ENCODE measurements around the gene MYO18B. TPM values are rescaled to one million over a fixed set of nuclear protein-coding genes. Genes with fewer than 3 reads are reported as not detected.

The MYO18B gene
- total and polyA plus RNA-seq, 2 donors (not counting 1 experiment from before 2014, with no cell fraction given): 0.15 TPM; not detected in 1

- Histone ChIP-seq H3K4me3 (ENCODE audit: control extremely low read depth in 1 of 5, extremely low read depth in 1 of 5, insufficient read depth in 1 of 5, low read depth in 2 of 5, low read length in 4 of 5) (no peak overlapping the region), H4K20me1 (ENCODE audit: control insufficient read depth, insufficient read depth, low read length, poor library complexity, severe bottlenecking) (no peaks in the 10 kb centered on the region), H3K27ac (ENCODE audit: low read length in 2 of 2) (no peak overlapping the region), H3K9ac (ENCODE audit: low read length) (no peak overlapping the region), H3K9me3 (ENCODE audit: control extremely low read depth in 1 of 3, control insufficient read depth in 2 of 3, insufficient read depth in 1 of 3, low read length in 2 of 3) (no peaks in the 10 kb centered on the region), H3K36me3 (replicated peaks in 1 of 2; ENCODE audit: control extremely low read depth in 1 of 2, control insufficient read depth in 1 of 2, extremely low read depth in 1 of 2, insufficient read depth in 2 of 2, low read length in 1 of 2) (no peaks in the 10 kb centered on the region), H3K79me2 (ENCODE audit: control insufficient read depth, insufficient read depth, low read length) (no peaks in the 10 kb centered on the region), H3K27me3 (replicated peaks in 1 of 4; ENCODE audit: control extremely low read depth in 1 of 4, control insufficient read depth in 3 of 4, insufficient read depth in 4 of 4, low read length in 3 of 4) (peaks cover 0 to 8% (median 4%) of the 10 kb centered on the region in 4 experiments), H2AFZ (ENCODE audit: insufficient read depth, low read depth, low read length, poor library complexity, severe bottlenecking) (no peak overlapping the region), H3K4me1 (ENCODE audit: control insufficient read depth in 2 of 2, insufficient read depth in 2 of 2, low read length in 2 of 2) (peaks cover 0 to 3% of the 10 kb centered on the region in 2 donors), H3K4me2 (replicated peaks; ENCODE audit: low read depth, low read length, poor library complexity, severe bottlenecking) (peak overlapping the region; percentile 22)
- no CpG with 5 or more reads among the region's 9 CpGs for WGBS (ENCODE audit: insufficient coverage)
- POLR2A ChIA-PET: no interaction called here
- Mint-ChIP-seq H3K27me3 (peaks cover 25% of the 10 kb centered on the region), H3K27ac (no peak overlapping the region), H3K9me3 (ENCODE audit: insufficient read depth) (no peaks in the 10 kb centered on the region), H3K4me1 (peaks cover 4% of the 10 kb centered on the region), H3K4me3 (no peak overlapping the region)
- ATAC-seq (ENCODE audit: low read depth) (no peak), DNase-seq (no peak)
- intact Hi-C loops (cut with micrococcal nuclease): no loop called here
- CTCF ChIA-PET: no interaction called here
- TF ChIP-seq EZH2 (IDR thresholded peaks at IDR 0.05; ENCODE audit: borderline replicate concordance, insufficient read depth, low read depth, low read length, poor library complexity, severe bottlenecking) (no peak), CTCF (IDR thresholded peaks at IDR 0.05) (no peak)
Observed at GRCh38 chr22:25736378-25737011, 5.5 kb upstream of the MYO18B start.

- Mint-ChIP-seq H3K9me3 (ENCODE audit: insufficient read depth) (no peaks in the 10 kb centered on the region), H3K27me3 (peaks cover 34% of the 10 kb centered on the region), H3K27ac (no peak overlapping the region), H3K4me1 (peaks cover 4% of the 10 kb centered on the region), H3K4me3 (no peak overlapping the region)
- WGBS (ENCODE audit: insufficient coverage): 95% methylated on average over 8 of the region's 11 CpGs
- Histone ChIP-seq H3K36me3 (replicated peaks in 1 of 2; ENCODE audit: control extremely low read depth in 1 of 2, control insufficient read depth in 1 of 2, extremely low read depth in 1 of 2, insufficient read depth in 2 of 2, low read length in 1 of 2) (no peaks in the 10 kb centered on the region), H3K27me3 (replicated peaks in 1 of 4; ENCODE audit: control extremely low read depth in 1 of 4, control insufficient read depth in 3 of 4, insufficient read depth in 4 of 4, low read length in 3 of 4) (peaks cover 0 to 8% (median 4%) of the 10 kb centered on the region in 4 experiments), H3K27ac (ENCODE audit: low read length in 2 of 2) (no peak overlapping the region), H3K4me2 (replicated peaks; ENCODE audit: low read depth, low read length, poor library complexity, severe bottlenecking) (no peak overlapping the region), H4K20me1 (ENCODE audit: control insufficient read depth, insufficient read depth, low read length, poor library complexity, severe bottlenecking) (no peaks in the 10 kb centered on the region), H3K4me1 (ENCODE audit: control insufficient read depth in 2 of 2, insufficient read depth in 2 of 2, low read length in 2 of 2) (peaks cover 0 to 3% of the 10 kb centered on the region in 2 donors), H3K4me3 (ENCODE audit: control extremely low read depth in 1 of 5, extremely low read depth in 1 of 5, insufficient read depth in 1 of 5, low read depth in 2 of 5, low read length in 4 of 5) (no peak overlapping the region), H3K9ac (ENCODE audit: low read length) (no peak overlapping the region), H2AFZ (ENCODE audit: insufficient read depth, low read depth, low read length, poor library complexity, severe bottlenecking) (no peak overlapping the region), H3K79me2 (ENCODE audit: control insufficient read depth, insufficient read depth, low read length) (no peaks in the 10 kb centered on the region), H3K9me3 (ENCODE audit: control extremely low read depth in 1 of 3, control insufficient read depth in 2 of 3, insufficient read depth in 1 of 3, low read length in 2 of 3) (no peaks in the 10 kb centered on the region)
- DNase-seq: no peak
- ATAC-seq (ENCODE audit: low read depth): no peak
- POLR2A ChIA-PET: no interaction called here
- no peak for TF ChIP-seq EZH2 (IDR thresholded peaks at IDR 0.05; ENCODE audit: borderline replicate concordance, insufficient read depth, low read depth, low read length, poor library complexity, severe bottlenecking)
- CTCF ChIA-PET: interaction anchor here (2.0 kb wide), 1 partner anchor 277 kb away, joined by 4 read pairs; no protein-coding TSS in a partner anchor
- intact Hi-C loops (cut with micrococcal nuclease): no loop called here
Observed at GRCh38 chr22:25739659-25740344, 2.2 kb upstream of the MYO18B start.
